GM20431 (cell line): Measurements from ENCODE around the gene ARHGEF1.
"Not testable (repeated sequence)": the region's sequence is repeated elsewhere in the genome, so short reads cannot be mapped to it uniquely, and the experiment has no call there.

Source experiments
- in situ Hi-C: fragments of 300-500 bp; cut with MseI, MboI; formaldehyde crosslinking; loops from one replicate; pipeline ENCODE4 v1.15.0; 2020; ENCODE audit warnings: low sequenced_read_pairs; ENCODE audit not compliant: unreplicated experiment

ARHGEF1 gene

DNA sequence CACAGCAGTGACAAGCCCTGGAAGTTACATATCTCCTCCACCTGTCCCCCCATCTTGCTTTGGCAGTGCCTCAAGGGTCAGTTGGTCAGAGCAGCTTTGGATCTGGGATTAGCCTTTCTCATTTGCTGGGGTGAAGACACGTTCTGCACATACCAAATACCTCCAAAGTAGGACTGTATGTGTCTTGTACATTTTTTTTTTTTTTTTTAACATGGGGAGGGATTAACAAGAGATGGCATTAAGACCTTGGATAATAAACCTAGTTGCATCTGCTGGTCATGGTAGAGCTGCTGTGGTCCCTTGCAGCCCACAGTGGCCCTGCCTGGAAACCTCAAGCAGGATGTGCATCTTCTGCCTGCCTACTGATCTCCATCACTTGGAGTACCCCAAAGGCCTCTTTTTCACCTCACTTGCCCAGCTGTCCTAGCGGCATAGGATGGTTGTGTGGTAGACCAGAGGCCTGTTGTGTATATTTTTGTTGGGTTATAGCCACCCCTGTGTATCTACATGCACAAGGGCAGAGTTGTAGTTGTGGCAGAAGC, 20.5 kb upstream of the ARHGEF1 start:
- in situ Hi-C loops: no loop called here

GRCh38 chr19:41863209-41863931, 19.6 kb upstream of the ARHGEF1 start:
- in situ Hi-C loops: no loop called here

DNA sequence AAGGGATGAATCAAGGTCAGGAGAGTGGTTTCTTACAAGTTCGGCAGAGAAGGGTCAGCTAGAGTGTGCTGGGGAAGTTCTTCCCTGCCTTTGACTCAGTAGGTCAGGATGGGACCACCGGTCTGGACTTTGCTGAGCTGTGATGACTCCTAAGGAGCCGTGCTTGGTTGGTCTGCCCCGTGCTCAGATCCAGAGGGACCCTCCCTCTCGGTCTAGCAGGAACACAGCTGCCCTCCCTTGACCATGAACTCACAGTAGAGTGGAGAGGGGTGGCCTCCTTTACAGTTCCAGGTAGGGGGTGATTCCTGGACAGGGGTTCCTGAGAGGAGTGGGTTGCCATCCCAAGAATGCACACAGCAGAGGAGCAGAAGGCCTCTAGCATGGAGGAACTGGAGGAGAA, 18.6 kb upstream of the ARHGEF1 start:
- in situ Hi-C loops: no loop called here

GRCh38 chr19:41866284-41866683, 16.7 kb upstream of the ARHGEF1 start:
- in situ Hi-C loops: no loop called here

GRCh38 chr19:41868120-41868988, 14.6 kb upstream of the ARHGEF1 start:
- in situ Hi-C loops: no loop called here

- in situ Hi-C loops: no loop called here
Observed at GRCh38 chr19:41868989-41869300, 14.0 kb upstream of the ARHGEF1 start.

DNA sequence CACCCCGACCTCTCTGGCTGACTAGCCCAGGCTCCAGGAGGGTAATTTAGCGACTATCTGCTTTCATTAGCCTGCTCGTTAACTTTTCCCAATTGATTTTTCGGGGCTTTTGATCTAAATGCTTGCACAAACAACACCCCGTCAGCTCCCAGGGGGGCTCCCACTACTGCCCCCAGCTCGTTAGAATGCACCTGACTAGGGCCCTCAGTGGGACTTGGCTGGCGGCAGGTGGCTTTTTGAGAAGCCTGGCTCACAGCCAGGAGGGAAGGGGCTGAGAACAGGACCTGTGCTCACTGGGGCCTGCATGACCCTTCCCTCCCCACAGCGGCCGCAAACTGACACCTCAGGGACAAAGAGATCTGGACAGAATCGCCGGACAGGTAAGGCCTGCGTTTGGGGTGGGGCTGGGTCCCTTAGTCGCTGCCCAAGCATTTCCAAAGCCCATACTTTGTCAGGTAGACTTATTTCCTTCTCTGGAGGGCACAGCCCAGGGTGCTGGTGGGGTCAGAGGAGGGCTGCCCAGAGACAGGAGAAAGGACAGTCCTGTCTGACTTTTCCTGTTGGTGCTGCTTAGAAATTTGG, 13.5 kb upstream of the ARHGEF1 start:
- in situ Hi-C loops: no loop called here

DNA sequence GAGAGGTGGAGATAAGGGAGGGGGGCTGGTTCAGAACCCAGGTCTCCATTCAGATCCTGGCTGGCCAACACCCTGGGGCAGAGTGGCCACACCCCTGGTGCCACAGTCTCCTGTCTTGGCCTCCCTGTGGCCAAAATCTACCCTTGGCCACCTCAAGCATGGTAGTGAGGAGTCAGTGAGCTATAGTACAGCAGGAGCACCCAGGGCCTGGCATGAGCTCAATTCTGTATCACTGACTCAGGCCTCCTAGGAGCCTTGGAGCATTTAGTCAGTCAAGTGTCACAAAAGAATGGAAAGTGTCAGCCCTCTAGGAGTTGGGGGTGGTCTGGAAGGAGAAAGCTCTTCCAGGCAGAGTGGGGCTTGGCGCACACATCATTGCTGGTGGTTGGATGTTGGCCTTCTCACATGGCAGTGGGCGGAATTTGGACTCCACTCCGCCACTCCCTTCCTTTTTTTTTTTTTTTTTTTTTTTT, 12.5 kb upstream of the ARHGEF1 start:
- in situ Hi-C loops: no loop called here

- in situ Hi-C loops: no loop called here
Observed at GRCh38 chr19:41871573-41872383, 11.2 kb upstream of the ARHGEF1 start.

DNA sequence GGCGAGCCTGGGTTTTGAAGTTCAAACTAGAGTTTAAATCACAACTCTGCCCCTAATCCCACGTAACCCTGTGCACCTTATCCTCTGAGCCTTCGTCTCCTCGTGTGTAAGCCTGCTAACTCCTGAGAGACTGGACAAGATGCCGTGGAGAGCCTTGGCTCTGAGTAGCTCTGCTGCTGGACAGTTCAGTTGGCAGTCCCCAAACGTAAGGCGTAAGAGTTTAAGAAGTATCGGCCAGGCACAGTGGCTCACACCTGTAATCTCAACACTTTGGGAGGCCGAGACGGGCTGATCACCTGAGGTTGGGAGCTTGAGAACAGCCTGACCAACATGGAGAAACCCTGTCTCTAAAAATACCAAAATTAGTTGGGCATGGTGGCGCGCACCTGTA, 10.6 kb upstream of the ARHGEF1 start:
- in situ Hi-C loops: no loop called here

GRCh38 chr19:41872775-41873647, 10.0 kb upstream of the ARHGEF1 start:
- in situ Hi-C loops: no loop called here

DNA sequence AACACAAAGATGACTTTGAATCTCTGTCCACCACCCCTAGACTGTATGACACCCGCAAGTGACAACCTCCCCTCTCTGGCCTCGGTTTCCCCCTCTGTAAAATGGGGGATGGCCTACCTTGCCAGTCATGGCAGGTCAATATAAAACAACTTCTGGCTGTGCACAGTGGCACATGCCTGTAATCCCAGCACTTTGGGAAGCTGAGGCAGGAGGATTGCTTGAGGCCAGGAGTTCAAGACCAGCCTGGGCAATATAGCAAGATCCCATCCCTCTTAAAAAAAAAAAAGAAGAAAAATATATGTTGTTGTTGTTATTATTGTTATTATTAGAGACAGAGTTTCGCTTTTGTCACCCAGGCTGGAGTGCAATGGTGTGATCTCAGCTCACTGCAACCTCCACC, 7.0 kb upstream of the ARHGEF1 start:
- in situ Hi-C loops: not testable (repeated sequence)

DNA sequence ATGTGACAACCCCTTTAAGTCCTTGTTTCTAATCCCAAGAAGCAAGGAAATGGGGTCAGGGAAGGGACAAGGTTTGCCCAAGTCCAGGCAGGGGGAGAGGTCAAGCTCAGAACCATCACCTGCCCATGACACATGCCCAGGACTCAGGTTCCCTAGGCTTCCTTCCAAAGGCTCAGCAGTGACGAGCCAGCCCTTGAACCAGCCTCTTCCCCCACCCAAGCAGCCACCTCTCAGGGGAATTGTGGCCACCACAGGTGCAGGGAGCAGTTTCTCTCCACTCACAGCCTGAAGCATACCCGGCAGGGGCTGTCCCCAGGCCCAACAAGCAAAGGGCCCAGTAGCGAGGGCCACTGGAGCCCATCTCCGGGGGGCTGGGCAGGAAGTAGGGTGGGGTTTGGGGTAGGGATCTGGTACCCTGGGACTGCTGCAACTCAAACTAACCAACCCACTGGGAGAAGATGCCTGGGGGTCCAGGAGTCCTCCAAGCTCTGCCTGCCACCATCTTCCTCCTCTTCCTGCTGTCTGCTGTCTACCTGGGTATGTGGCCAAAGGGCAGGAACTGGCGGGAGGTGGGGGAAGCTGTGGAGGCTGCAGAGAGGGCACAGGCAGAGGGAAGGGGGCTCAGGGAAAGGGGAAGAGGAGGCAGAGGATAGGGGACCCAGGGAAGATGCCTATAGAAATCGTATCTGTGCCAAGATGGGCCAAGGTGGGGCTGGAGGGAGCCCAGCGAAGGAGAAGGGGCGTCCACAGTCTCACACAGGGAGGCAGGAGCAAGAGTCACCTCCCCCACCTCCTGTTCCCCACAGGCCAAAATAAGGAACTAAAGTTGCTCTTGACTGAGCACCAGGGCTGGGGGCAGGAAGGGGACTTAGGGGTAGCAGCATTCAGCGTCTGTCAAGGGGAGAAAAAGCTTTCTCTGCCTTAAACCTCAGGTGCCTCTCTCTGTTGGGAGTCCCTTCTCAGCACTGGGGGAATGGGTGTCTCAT, 5.8 kb upstream of the ARHGEF1 start, which contains the start of gene CD79A:
TSS of gene CD79A (plus strand) at position 433 of the 986 bp plus-strand sequence. CDS start at position 459, 26 bp downstream.
- in situ Hi-C loops: no loop called here

DNA sequence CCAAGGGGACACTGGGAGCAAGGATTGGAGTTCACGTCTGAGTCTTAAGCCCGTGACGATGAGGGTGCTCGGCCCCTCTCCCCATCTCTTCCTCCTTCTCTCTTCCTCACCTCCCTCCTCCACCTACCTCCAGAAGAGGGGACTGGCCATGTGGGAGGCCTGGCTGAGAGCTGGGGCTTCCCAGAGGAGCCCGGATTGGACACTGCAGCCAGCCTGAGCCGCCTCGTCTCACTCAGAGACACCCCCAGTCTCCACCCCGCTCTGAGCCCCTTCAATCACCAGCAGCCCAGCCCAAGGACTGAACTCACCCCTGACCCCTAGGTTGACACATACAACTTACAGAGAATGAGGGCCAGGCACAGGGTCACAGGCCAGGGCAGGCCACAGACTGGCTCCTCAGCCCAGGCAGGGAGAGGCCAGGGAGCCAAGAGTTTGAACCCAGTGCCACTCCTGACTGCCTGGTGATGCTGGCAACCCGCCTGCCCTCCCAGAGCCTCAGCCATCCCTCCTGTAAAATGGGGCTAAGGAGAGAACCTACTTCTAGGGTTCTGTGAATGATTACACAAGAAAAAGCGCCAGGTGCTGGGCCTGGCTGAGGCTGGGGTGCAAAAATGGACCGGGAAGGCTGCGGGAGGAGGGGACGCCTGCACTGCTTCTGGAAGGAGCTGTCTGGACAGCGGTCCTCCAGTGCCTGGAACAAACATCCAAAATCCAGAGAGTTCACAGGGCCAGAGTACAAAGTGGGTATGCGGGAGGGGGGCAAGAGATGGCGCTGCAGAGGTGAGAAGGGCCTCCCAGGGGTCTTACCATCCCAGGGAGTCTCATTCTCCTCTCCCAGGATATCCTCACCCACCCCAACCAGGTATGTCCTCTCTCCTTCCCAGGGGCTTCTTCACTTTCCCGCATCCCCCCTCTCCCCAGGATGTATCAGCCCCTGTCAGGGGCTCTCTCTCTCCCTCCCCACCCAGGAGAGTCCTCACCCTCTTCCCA, 4.8 kb upstream of the ARHGEF1 start:
- in situ Hi-C loops: no loop called here

GRCh38 chr19:41879080-41879479, 3.9 kb upstream of the ARHGEF1 start:
- in situ Hi-C loops: no loop called here

- in situ Hi-C loops: no loop called here
Observed at GRCh38 chr19:41879670-41880328, 3.2 kb upstream of the ARHGEF1 start.
